Measurements from ENCODE around the gene XPO5.

XPO5 gene

GRCh38 chr6:43472515-43472914, 103.3 kb downstream of the XPO5 start:
- no peak for DNase-seq (ENCODE audit: low read depth in 3 of 3)

Data from stimulated activated CD4-positive, alpha-beta T cell treated with anti-CD3 and anti-CD28 coated beads, TNF-alpha, amount 100 ng/mL, for 24 hours (primary cell).